K562 (cell line): ENCODE results near the gene NEK1. TPM values are rescaled to one million over a fixed set of nuclear protein-coding genes. Genes with fewer than 3 reads are reported as not detected.
A peak's percentile ranks its signal among the peaks of the same experiment; 100 is the strongest.

Source experiments
- CHD1 ChIP-seq: fragments of 200-600 bp; sonication (generic); IDR thresholded peaks from one replicate; pipeline ENCODE4 v1.6.1; 2012; ENCODE audit warnings: mild to moderate bottlenecking, moderate library complexity, low read length, inconsistent platforms
- CHD4 ChIP-seq: fragments of 200-600 bp; sonication (generic); IDR thresholded peaks from 3 replicates; pipeline ENCODE4 v1.6.1; 2012; ENCODE audit warnings: low read depth, mild to moderate bottlenecking, mixed read lengths, low read length, inconsistent platforms; ENCODE audit not compliant: insufficient read depth, insufficient replicate concordance, poor library complexity, severe bottlenecking
- DACH1 ChIP-seq: fragments of 450-650 bp; IDR thresholded peaks from 2 replicates; pipeline ENCODE4 v1.6.1; 2018; ENCODE audit not compliant: partially characterized antibody
- ESRRB ChIP-seq: fragments of 250-450 bp; sonication (Bioruptor Pico); IDR thresholded peaks from 2 replicates; pipeline ENCODE4 v1.5.0; 2020; ENCODE audit warnings: mild to moderate bottlenecking, moderate library complexity, borderline replicate concordance
- FOXJ2 ChIP-seq: fragments of 200-800 bp; sonication (Bioruptor generic); IDR thresholded peaks from 2 replicates; pipeline ENCODE4 v1.6.1; 2016; ENCODE audit warnings: missing genetic modification characterization, missing compliant biosample characterization
- KDM1A ChIP-seq, 2 experiments: fragments of 450-650 bp; IDR thresholded peaks; 2 replicates each; pipeline ENCODE4 v1.6.1; 2016; ENCODE audit warnings: mild to moderate bottlenecking in 2 of 2
- MBD2 ChIP-seq: sonication (generic); IDR thresholded peaks from 2 replicates; pipeline ENCODE4 v1.6.1; 2016; ENCODE audit warnings: low read depth, borderline replicate concordance
- NBN ChIP-seq: fragments of 450-650 bp; IDR thresholded peaks from 2 replicates; pipeline ENCODE4 v1.6.1; 2016; ENCODE audit warnings: low read depth, mild to moderate bottlenecking
- POU5F1 ChIP-seq: fragments of 150-350 bp; IDR thresholded peaks from 2 replicates; pipeline ENCODE4 v1.6.1; 2014; ENCODE audit warnings: borderline replicate concordance, low read length, low read depth, mild to moderate bottlenecking; ENCODE audit not compliant: partially characterized antibody
- PURB ChIP-seq: sonication (generic); formaldehyde crosslinking; IDR thresholded peaks from 2 replicates; pipeline ENCODE4 v1.9.0; 2021; ENCODE audit warnings: low read depth, mild to moderate bottlenecking, missing genetic modification reagents
- SIN3B ChIP-seq: fragments of 450-650 bp; IDR thresholded peaks from 2 replicates; pipeline ENCODE4 v1.6.1; 2017; ENCODE audit warnings: low read depth, mild to moderate bottlenecking, moderate library complexity
- SMAD2 ChIP-seq: fragments of 150-350 bp; IDR thresholded peaks from 2 replicates; pipeline ENCODE4 v1.6.1; 2014; ENCODE audit warnings: low read depth, mild to moderate bottlenecking, low read length
- TAF15 ChIP-seq: fragments of 200-400 bp; formaldehyde crosslinking; IDR thresholded peaks from 2 replicates; pipeline ENCODE4 v1.6.1; 2017; ENCODE audit warnings: mild to moderate bottlenecking, low read depth, low read length, moderate library complexity
- ZNF174 ChIP-seq: fragments of 250-450 bp; sonication (Bioruptor Pico); IDR thresholded peaks from 2 replicates; pipeline ENCODE4 v1.4.0; 2020; ENCODE audit warnings: mild to moderate bottlenecking
- ZNF324 ChIP-seq: fragments of 250-450 bp; sonication (Bioruptor Pico); IDR thresholded peaks from 2 replicates; pipeline ENCODE4 v1.4.0; 2020; ENCODE audit warnings: mild to moderate bottlenecking
- ZNF79 ChIP-seq: fragments of 250-450 bp; sonication (Bioruptor Pico); IDR thresholded peaks from 2 replicates; pipeline ENCODE4 v1.4.0; 2020; ENCODE audit warnings: low read depth, mild to moderate bottlenecking, moderate library complexity
- polyA plus RNA-seq, 8 experiments: library from polyadenylated mRNA; depleted of rRNA in 4 of 8; stranded (reverse) in 5 of 8; unstranded in 3 of 8; fragments of >200 nt; fragmentation: Nextera tagmentation in 2 of 8; fragmentation: Illumina TruSeq in 1 of 8; extraction: Ambion mirVana in 2 of 8; extraction: Trizol in 1 of 8; gene quantifications; 2 replicates each; pipeline versions ENCODE4 v1.2.1 to v1.2.3, GENCODE V29; 2011 to 2014; ENCODE audit warnings: inconsistent platforms in 1 of 8, missing spikeins in 1 of 8
- total RNA-seq, 7 experiments: library from RNA; depleted of rRNA in 6 of 7; stranded (reverse); fragments of >200 nt in 6 of 7; fragmentation: Illumina TruSeq in 2 of 7; extraction: Trizol in 2 of 7; gene quantifications; 2 replicates each; pipeline versions ENCODE4 v1.2.1 to v1.2.3, GENCODE V29; 2011 to 2021; ENCODE audit warnings: low replicate concordance in 1 of 7
- TF ChIP-seq, protein P1 (sequence below): fragments of 450-650 bp; IDR thresholded peaks from 2 replicates; pipeline ENCODE4 v1.6.1; 2016; ENCODE audit warnings: low read depth
- TF ChIP-seq, protein P2 (sequence below), 2 experiments: fragments of 450-650 bp; IDR thresholded peaks; 2 replicates each; pipeline ENCODE4 v1.6.1; 2016
- TF ChIP-seq, protein P3 (sequence below): fragments of 450-650 bp; formaldehyde crosslinking; conservative IDR thresholded peaks from 2 replicates; pipeline ENCODE4 v1.4.0; 2022; ENCODE audit warnings: mild to moderate bottlenecking, missing genetic modification characterization

NEK1 gene
- total and polyA plus RNA-seq, 9 of the 15 experiments (the other 6 are each of a cell fraction or from before 2014, with no cell fraction given): 6.2 to 15.7 (median 10.3) TPM

DNA sequence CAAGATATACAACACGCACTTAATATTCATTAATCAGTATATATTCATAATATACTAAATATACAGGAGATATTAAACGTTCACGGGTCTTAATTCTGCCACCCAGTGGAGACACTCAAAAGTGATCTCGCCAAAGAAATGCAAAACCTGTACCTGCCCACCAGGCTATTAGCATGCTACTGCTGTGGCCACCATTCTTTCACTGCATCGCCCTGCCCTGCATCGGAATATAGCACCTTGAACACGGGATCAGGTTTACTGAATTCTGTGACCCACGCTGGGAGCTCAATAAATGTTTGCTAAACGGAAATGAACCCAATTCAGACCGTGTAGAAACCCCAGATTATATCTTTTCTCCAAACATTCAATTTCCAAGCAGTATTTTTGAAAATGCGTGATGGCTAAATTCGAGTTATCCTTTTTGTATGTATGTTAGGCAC is 7.2 kb upstream of the NEK1 start (continued):
- TF ChIP-seq, protein P1, sequence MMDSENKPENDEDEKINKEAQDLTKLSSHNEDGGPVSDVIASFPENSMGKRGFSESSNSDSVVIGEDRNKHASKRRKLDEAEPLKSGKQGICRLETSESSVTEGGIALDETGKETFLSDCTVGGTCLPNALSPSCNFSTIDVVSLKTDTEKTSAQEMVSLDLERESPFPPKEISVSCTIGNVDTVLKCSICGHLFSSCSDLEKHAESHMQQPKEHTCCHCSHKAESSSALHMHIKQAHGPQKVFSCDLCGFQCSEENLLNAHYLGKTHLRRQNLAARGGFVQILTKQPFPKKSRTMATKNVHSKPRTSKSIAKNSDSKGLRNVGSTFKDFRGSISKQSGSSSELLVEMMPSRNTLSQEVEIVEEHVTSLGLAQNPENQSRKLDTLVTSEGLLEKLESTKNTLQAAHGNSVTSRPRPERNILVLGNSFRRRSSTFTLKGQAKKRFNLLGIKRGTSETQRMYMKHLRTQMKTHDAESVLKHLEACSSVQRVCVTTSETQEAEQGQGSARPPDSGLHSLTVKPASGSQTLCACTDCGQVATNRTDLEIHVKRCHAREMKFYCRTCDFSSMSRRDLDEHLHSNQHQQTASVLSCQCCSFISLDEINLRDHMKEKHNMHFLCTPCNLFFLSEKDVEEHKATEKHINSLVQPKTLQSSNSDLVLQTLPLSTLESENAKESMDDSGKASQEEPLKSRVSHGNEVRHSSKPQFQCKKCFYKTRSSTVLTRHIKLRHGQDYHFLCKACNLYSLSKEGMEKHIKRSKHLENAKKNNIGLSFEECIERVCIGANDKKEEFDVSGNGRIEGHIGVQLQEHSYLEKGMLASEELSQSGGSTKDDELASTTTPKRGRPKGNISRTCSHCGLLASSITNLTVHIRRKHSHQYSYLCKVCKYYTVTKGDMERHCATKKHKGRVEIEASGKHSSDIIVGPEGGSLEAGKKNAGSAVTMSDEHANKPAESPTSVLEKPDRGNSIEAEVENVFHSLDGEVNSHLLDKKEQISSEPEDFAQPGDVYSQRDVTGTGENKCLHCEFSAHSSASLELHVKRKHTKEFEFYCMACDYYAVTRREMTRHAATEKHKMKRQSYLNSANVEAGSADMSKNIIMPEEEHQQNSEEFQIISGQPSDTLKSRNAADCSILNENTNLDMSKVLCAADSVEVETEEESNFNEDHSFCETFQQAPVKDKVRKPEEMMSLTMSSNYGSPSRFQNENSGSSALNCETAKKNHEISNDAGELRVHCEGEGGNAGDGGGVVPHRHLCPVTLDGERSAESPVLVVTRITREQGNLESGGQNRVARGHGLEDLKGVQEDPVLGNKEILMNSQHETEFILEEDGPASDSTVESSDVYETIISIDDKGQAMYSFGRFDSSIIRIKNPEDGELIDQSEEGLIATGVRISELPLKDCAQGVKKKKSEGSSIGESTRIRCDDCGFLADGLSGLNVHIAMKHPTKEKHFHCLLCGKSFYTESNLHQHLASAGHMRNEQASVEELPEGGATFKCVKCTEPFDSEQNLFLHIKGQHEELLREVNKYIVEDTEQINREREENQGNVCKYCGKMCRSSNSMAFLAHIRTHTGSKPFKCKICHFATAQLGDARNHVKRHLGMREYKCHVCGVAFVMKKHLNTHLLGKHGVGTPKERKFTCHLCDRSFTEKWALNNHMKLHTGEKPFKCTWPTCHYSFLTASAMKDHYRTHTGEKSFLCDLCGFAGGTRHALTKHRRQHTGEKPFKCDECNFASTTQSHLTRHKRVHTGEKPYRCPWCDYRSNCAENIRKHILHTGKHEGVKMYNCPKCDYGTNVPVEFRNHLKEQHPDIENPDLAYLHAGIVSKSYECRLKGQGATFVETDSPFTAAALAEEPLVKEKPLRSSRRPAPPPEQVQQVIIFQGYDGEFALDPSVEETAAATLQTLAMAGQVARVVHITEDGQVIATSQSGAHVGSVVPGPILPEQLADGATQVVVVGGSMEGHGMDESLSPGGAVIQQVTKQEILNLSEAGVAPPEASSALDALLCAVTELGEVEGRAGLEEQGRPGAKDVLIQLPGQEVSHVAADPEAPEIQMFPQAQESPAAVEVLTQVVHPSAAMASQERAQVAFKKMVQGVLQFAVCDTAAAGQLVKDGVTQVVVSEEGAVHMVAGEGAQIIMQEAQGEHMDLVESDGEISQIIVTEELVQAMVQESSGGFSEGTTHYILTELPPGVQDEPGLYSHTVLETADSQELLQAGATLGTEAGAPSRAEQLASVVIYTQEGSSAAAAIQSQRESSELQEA: no peak
- TF ChIP-seq, protein P2, sequence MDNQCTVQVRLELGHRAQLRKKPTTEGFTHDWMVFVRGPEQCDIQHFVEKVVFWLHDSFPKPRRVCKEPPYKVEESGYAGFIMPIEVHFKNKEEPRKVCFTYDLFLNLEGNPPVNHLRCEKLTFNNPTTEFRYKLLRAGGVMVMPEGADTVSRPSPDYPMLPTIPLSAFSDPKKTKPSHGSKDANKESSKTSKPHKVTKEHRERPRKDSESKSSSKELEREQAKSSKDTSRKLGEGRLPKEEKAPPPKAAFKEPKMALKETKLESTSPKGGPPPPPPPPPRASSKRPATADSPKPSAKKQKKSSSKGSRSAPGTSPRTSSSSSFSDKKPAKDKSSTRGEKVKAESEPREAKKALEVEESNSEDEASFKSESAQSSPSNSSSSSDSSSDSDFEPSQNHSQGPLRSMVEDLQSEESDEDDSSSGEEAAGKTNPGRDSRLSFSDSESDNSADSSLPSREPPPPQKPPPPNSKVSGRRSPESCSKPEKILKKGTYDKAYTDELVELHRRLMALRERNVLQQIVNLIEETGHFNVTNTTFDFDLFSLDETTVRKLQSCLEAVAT (IDR thresholded peaks at IDR 0.05): no peak
- TF ChIP-seq ZNF79 (CRISPR knock-in tag) (no peak), KDM1A (IDR thresholded peaks at IDR 0.05) (no peak), FOXJ2 (tag) (no peak), SMAD2 (no peak), PURB (CRISPR knock-in tag) (no peak), ZNF174 (CRISPR knock-in tag) (no peak), ESRRB (no peak), POU5F1 (no peak), SIN3B (no peak), TAF15 (no peak), MBD2 (no peak), CHD1 (peak; percentile 66), ZNF324 (no peak), CHD4 (no peak), DACH1 (peak; percentile 69), NBN (no peak)
- TF ChIP-seq, protein P3, sequence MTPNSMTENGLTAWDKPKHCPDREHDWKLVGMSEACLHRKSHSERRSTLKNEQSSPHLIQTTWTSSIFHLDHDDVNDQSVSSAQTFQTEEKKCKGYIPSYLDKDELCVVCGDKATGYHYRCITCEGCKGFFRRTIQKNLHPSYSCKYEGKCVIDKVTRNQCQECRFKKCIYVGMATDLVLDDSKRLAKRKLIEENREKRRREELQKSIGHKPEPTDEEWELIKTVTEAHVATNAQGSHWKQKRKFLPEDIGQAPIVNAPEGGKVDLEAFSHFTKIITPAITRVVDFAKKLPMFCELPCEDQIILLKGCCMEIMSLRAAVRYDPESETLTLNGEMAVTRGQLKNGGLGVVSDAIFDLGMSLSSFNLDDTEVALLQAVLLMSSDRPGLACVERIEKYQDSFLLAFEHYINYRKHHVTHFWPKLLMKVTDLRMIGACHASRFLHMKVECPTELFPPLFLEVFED (CRISPR knock-in tag): 0 out of 2 replicates have a peak, but pooled peaks have one; percentile 48
